Stimulated activated memory B cell treated with anti-CD40 and anti-IgM and Interleukin-4, amounts not matched to agents 10 μg/mL and 1 μg/mL and 100 μg/mL, for 72 hours (primary cell): Measurements from ENCODE around the gene IKZF1.

ENCODE experiments used
- ATAC-seq: fragments of 150-1000 bp; cut with Tn5 transposase; 2 replicates; pipeline ENCODE4 v1.10.0; 2021
- H3K27ac Mint-ChIP-seq: one replicate; pipeline ENCODE4 v1.8.0; 2022; ENCODE audit warnings: mild to moderate bottlenecking, mixed read lengths
- H3K27me3 Mint-ChIP-seq: one replicate; pipeline ENCODE4 v1.8.0; 2022; ENCODE audit warnings: mixed read lengths
- H3K36me3 Mint-ChIP-seq: one replicate; pipeline ENCODE4 v1.8.0; 2022; ENCODE audit warnings: mixed read lengths
- H3K4me1 Mint-ChIP-seq: one replicate; pipeline ENCODE4 v1.8.0; 2022; ENCODE audit warnings: mixed read lengths
- H3K4me3 Mint-ChIP-seq: one replicate; pipeline ENCODE4 v1.8.0; 2022; ENCODE audit warnings: mild to moderate bottlenecking, moderate library complexity, mixed read lengths
- H3K9me3 Mint-ChIP-seq: one replicate; pipeline ENCODE4 v1.8.0; 2022; ENCODE audit warnings: mixed read lengths

IKZF1 gene

GRCh38 chr7:50423860-50424259 lies 119.3 kb downstream of the IKZF1 start:
- Mint-ChIP-seq H3K9me3 (no peaks in the 10 kb centered on the region), H3K27me3 (no peaks in the 10 kb centered on the region), H3K4me3 (no peak overlapping the region), H3K4me1 (peaks cover 10% of the 10 kb centered on the region), H3K36me3 (no peaks in the 10 kb centered on the region), H3K27ac (no peak overlapping the region)
- ATAC-seq, result peak; percentile 47

- H3K9me3 Mint-ChIP-seq, result no peaks in the 10 kb centered on the region
- H3K4me3 Mint-ChIP-seq, result no peak overlapping the region
- no peaks in the 10 kb centered on the region for H3K36me3 Mint-ChIP-seq
- ATAC-seq, result no peak
- peaks cover 10% of the 10 kb centered on the region for H3K4me1 Mint-ChIP-seq
- H3K27me3 Mint-ChIP-seq, result no peaks in the 10 kb centered on the region
- H3K27ac Mint-ChIP-seq, result no peak overlapping the region
Measured at GRCh38 chr7:50425318-50425717, 120.8 kb downstream of the IKZF1 start.

GRCh38 chr7:50426280-50427045 lies 121.9 kb downstream of the IKZF1 start:
- peaks cover 10% of the 10 kb centered on the region for H3K4me1 Mint-ChIP-seq
- no peaks in the 10 kb centered on the region for H3K27me3 Mint-ChIP-seq
- H3K27ac Mint-ChIP-seq, result no peak overlapping the region

GRCh38 chr7:50427518-50427917 lies 123.0 kb downstream of the IKZF1 start:
- Mint-ChIP-seq H3K36me3 (no peaks in the 10 kb centered on the region), H3K4me3 (no peak overlapping the region), H3K4me1 (peaks cover 10% of the 10 kb centered on the region), H3K27ac (no peak overlapping the region), H3K9me3 (no peaks in the 10 kb centered on the region), H3K27me3 (no peaks in the 10 kb centered on the region)
- ATAC-seq, result no peak

More at GRCh38 chr7:50426280-50427045, 121.9 kb downstream of the IKZF1 start:
- ATAC-seq, result no peak
- Mint-ChIP-seq H3K4me3 (no peak overlapping the region), H3K36me3 (no peaks in the 10 kb centered on the region), H3K9me3 (no peaks in the 10 kb centered on the region)

GRCh38 chr7:50428911-50429310 lies 124.4 kb downstream of the IKZF1 start:
- Mint-ChIP-seq H3K9me3 (no peaks in the 10 kb centered on the region), H3K4me3 (no peak overlapping the region), H3K36me3 (no peaks in the 10 kb centered on the region), H3K27ac (no peak overlapping the region), H3K4me1 (peaks cover 5% of the 10 kb centered on the region), H3K27me3 (no peaks in the 10 kb centered on the region)
- no peak for ATAC-seq

GRCh38 chr7:50431316-50431715 lies 126.8 kb downstream of the IKZF1 start:
- no peak for ATAC-seq
- H3K4me3 Mint-ChIP-seq, result no peak overlapping the region
- no peaks in the 10 kb centered on the region for H3K4me1 Mint-ChIP-seq
- no peaks in the 10 kb centered on the region for H3K36me3 Mint-ChIP-seq
- no peaks in the 10 kb centered on the region for H3K9me3 Mint-ChIP-seq
- no peak overlapping the region for H3K27ac Mint-ChIP-seq
- no peaks in the 10 kb centered on the region for H3K27me3 Mint-ChIP-seq

GRCh38 chr7:50431722-50432305 lies 127.3 kb downstream of the IKZF1 start:
- Mint-ChIP-seq H3K36me3 (peaks cover 3% of the 10 kb centered on the region), H3K4me3 (no peak overlapping the region), H3K9me3 (no peaks in the 10 kb centered on the region), H3K4me1 (no peaks in the 10 kb centered on the region), H3K27me3 (no peaks in the 10 kb centered on the region), H3K27ac (no peak overlapping the region)
- no peak for ATAC-seq

- peaks cover 2% of the 10 kb centered on the region for H3K9me3 Mint-ChIP-seq
- ATAC-seq, result no peak
- H3K4me1 Mint-ChIP-seq, result no peaks in the 10 kb centered on the region
- no peak overlapping the region for H3K4me3 Mint-ChIP-seq
- H3K27me3 Mint-ChIP-seq, result no peaks in the 10 kb centered on the region
- H3K36me3 Mint-ChIP-seq, result peaks cover 40% of the 10 kb centered on the region
- no peak overlapping the region for H3K27ac Mint-ChIP-seq
Measured at GRCh38 chr7:50436133-50436806, 131.8 kb downstream of the IKZF1 start.

GRCh38 chr7:50446542-50446960 lies 142.0 kb downstream of the IKZF1 start:
- Mint-ChIP-seq H3K4me3 (no peak overlapping the region), H3K9me3 (no peaks in the 10 kb centered on the region), H3K27me3 (no peaks in the 10 kb centered on the region), H3K4me1 (peaks cover 24% of the 10 kb centered on the region), H3K36me3 (peaks cover 31% of the 10 kb centered on the region), H3K27ac (no peak overlapping the region)
- no peak for ATAC-seq

- Mint-ChIP-seq H3K9me3 (no peaks in the 10 kb centered on the region), H3K36me3 (peaks cover 25% of the 10 kb centered on the region), H3K4me3 (peak overlapping the region; percentile 22), H3K4me1 (peaks cover 24% of the 10 kb centered on the region), H3K27ac (peak overlapping the region; percentile 91), H3K27me3 (no peaks in the 10 kb centered on the region)
- no peak for ATAC-seq
Measured at GRCh38 chr7:50448823-50449222, 144.3 kb downstream of the IKZF1 start.

GRCh38 chr7:50449501-50449880 lies 145.0 kb downstream of the IKZF1 start:
- no peak for ATAC-seq
- H3K4me3 Mint-ChIP-seq, result peak overlapping the region; percentile 91
- peaks cover 19% of the 10 kb centered on the region for H3K36me3 Mint-ChIP-seq
- peak overlapping the region; percentile 91 for H3K27ac Mint-ChIP-seq
- H3K27me3 Mint-ChIP-seq, result no peaks in the 10 kb centered on the region
- no peaks in the 10 kb centered on the region for H3K9me3 Mint-ChIP-seq
- H3K4me1 Mint-ChIP-seq, result peaks cover 24% of the 10 kb centered on the region

- peak; percentile 99 for ATAC-seq
- peaks cover 19% of the 10 kb centered on the region for H3K36me3 Mint-ChIP-seq
- H3K27ac Mint-ChIP-seq, result peak within 1 kb of the TSS; percentile 91
- peaks cover 24% of the 10 kb centered on the region for H3K4me1 Mint-ChIP-seq
- H3K27me3 Mint-ChIP-seq, result no peaks in the 10 kb centered on the region
- peak within 1 kb of the TSS; percentile 91 for H3K4me3 Mint-ChIP-seq
- no peaks in the 10 kb centered on the region for H3K9me3 Mint-ChIP-seq
Measured at GRCh38 chr7:50449881-50450589, 145.5 kb downstream of the IKZF1 start, which contains the start of gene FIGNL1. Gene FIGNL1 (minus strand): TSS chr7:50450350. CDS start chr7:50447287, 3,063 bp downstream.

- Mint-ChIP-seq H3K27me3 (no peaks in the 10 kb centered on the region), H3K36me3 (peaks cover 15% of the 10 kb centered on the region), H3K4me1 (peaks cover 24% of the 10 kb centered on the region), H3K9me3 (no peaks in the 10 kb centered on the region), H3K4me3 (peak overlapping the region; percentile 91), H3K27ac (peak overlapping the region; percentile 91)
- peak; percentile 45 for ATAC-seq
Measured at GRCh38 chr7:50450590-50451032, 146.1 kb downstream of the IKZF1 start.
